ENCODE data around the gene DIRAS2.

DIRAS2 gene

GRCh38 chr9:90629354-90629753, 13.3 kb downstream of the DIRAS2 start:
- TF ChIP-seq CTCF (IDR thresholded peaks at IDR 0.05; ENCODE audit: control extremely low read depth, extremely low read depth, low read depth, missing control alignments), result no peak
- CTCF ChIA-PET, result no interaction called here
- POLR2A ChIA-PET, result no interaction called here
- no peak for DNase-seq (ENCODE audit: extremely low spot score)

DNA sequence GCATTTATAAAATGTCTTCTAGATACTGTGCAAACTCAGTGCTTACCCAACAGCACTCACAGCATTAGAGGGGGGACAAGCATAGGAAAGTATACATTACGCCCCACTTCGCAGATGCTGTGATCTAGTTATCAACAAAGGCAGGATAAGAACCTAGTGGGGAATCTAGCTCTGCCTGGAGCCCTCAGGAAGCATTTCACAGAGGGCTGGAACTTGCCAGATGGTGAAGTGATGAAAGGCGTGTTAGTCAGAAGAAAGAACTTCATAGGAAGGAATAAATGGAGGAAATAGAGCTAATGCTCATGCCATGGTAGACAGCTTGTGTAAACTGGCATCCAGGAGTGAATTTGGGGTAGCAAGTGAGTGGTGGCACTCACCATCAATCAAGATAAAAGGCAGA, 25.8 kb downstream of the DIRAS2 start:
- ChIA-PET POLR2A (no interaction called here), CTCF (interaction anchor here (1.1 kb wide), 1 partner anchor 16 kb away, joined by 4 read pairs; no protein-coding TSS in a partner anchor)
- no peak for DNase-seq (ENCODE audit: extremely low spot score)
- no peak for TF ChIP-seq CTCF (IDR thresholded peaks at IDR 0.05; ENCODE audit: control extremely low read depth, extremely low read depth, low read depth, missing control alignments)

- POLR2A ChIA-PET, result no interaction called here
- TF ChIP-seq CTCF (IDR thresholded peaks at IDR 0.05; ENCODE audit: control extremely low read depth, extremely low read depth, low read depth, missing control alignments), result no peak
- DNase-seq (ENCODE audit: extremely low spot score), result no peak
- CTCF ChIA-PET, result interaction anchor here (1.3 kb wide), 2 partner anchors 10 to 31 kb away, joined by 3 to 8 read pairs; no protein-coding TSS in a partner anchor
These were observed 29.1 kb downstream of the DIRAS2 start for GRCh38 chr9:90613502-90613901.

- no peak for DNase-seq (ENCODE audit: extremely low spot score)
- no peak for TF ChIP-seq CTCF (IDR thresholded peaks at IDR 0.05; ENCODE audit: control extremely low read depth, extremely low read depth, low read depth, missing control alignments)
- POLR2A ChIA-PET, result no interaction called here
- CTCF ChIA-PET, result interaction anchor here (1.3 kb wide), 2 partner anchors 11 to 30 kb away, joined by 3 to 8 read pairs; no protein-coding TSS in a partner anchor
These were observed 29.7 kb downstream of the DIRAS2 start for GRCh38 chr9:90612957-90613356.

GRCh38 chr9:90611568-90611967, 31.1 kb downstream of the DIRAS2 start:
- DNase-seq (ENCODE audit: extremely low spot score), result no peak
- TF ChIP-seq CTCF (IDR thresholded peaks at IDR 0.05; ENCODE audit: control extremely low read depth, extremely low read depth, low read depth, missing control alignments), result no peak
- POLR2A ChIA-PET, result no interaction called here
- CTCF ChIA-PET, result no interaction called here

GRCh38 chr9:90611121-90611520, 31.5 kb downstream of the DIRAS2 start:
- DNase-seq (ENCODE audit: extremely low spot score), result no peak
- POLR2A ChIA-PET, result no interaction called here
- CTCF ChIA-PET, result no interaction called here
- no peak for TF ChIP-seq CTCF (IDR thresholded peaks at IDR 0.05; ENCODE audit: control extremely low read depth, extremely low read depth, low read depth, missing control alignments)

All from GM10248 (cell line).